Neural progenitor cell (in vitro differentiated cells): ENCODE data around the gene ZC3H12C.
"Not testable (repeated sequence)": the region's sequence is repeated elsewhere in the genome, so short reads cannot be mapped to it uniquely, and the experiment has no call there.

ENCODE experiments used
- EZH2 ChIP-seq: fragments of 200-600 bp; sonication (generic); IDR thresholded peaks from 2 replicates; pipeline ENCODE4 v1.6.1; 2017; ENCODE audit warnings: antibody characterized with exemption, mild to moderate bottlenecking, moderate library complexity
- EZH2phosphoT487 ChIP-seq: fragments of 200-600 bp; sonication (generic); IDR thresholded peaks from 2 replicates; pipeline ENCODE4 v1.6.1; 2017; ENCODE audit warnings: antibody characterized with exemption
- TF ChIP-seq, protein P1 (sequence below): fragments of 200-600 bp; sonication (generic); IDR thresholded peaks from 2 replicates; pipeline ENCODE4 v1.5.1; 2017; ENCODE audit warnings: antibody characterized with exemption, mild to moderate bottlenecking

DNA sequence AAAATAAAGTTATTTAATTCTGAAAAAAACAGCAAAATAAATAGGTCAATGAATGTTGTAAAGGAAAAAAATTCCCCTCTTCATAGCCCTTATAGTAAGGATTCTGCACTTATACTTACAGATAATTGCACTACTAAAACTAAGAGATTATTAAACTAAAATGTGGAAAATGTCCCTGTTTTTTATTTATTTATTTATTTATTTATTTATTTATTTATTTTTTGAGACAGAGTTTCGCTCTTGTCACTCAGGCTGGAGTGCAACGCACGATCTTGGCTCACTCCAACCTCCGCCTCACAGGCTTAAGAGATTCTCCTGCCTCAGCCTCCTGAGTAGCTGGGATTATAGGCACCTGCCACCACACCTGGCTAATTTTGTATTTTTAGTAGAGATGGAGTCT lies 25.2 kb upstream of the ZC3H12C start:
- TF ChIP-seq, protein P1, sequence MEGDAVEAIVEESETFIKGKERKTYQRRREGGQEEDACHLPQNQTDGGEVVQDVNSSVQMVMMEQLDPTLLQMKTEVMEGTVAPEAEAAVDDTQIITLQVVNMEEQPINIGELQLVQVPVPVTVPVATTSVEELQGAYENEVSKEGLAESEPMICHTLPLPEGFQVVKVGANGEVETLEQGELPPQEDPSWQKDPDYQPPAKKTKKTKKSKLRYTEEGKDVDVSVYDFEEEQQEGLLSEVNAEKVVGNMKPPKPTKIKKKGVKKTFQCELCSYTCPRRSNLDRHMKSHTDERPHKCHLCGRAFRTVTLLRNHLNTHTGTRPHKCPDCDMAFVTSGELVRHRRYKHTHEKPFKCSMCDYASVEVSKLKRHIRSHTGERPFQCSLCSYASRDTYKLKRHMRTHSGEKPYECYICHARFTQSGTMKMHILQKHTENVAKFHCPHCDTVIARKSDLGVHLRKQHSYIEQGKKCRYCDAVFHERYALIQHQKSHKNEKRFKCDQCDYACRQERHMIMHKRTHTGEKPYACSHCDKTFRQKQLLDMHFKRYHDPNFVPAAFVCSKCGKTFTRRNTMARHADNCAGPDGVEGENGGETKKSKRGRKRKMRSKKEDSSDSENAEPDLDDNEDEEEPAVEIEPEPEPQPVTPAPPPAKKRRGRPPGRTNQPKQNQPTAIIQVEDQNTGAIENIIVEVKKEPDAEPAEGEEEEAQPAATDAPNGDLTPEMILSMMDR = not testable (repeated sequence)
- not testable (repeated sequence) for TF ChIP-seq EZH2, EZH2phosphoT487
